GM19324 (cell line): Measurements from ENCODE around the gene COL23A1.

Experiments
- ATAC-seq: cut with Tn5 transposase; IDR thresholded peaks from one replicate; pipeline ENCODE4 v1.9.1; 2021; ENCODE audit warnings: mild to moderate bottlenecking, moderate library complexity; ENCODE audit not compliant: unreplicated experiment, low FRiP score

COL23A1 gene

GRCh38 chr5:178445534-178445933 lies 144.7 kb downstream of the COL23A1 start:
- no peak for ATAC-seq

- no peak for ATAC-seq
These were observed 147.6 kb downstream of the COL23A1 start for GRCh38 chr5:178442405-178443257.

GRCh38 chr5:178441486-178442270 lies 148.5 kb downstream of the COL23A1 start:
- no peak for ATAC-seq

- ATAC-seq: no peak
These were observed 150.0 kb downstream of the COL23A1 start for GRCh38 chr5:178440181-178440580.

- ATAC-seq: no peak
These were observed 150.6 kb downstream of the COL23A1 start for GRCh38 chr5:178439493-178440180.

- ATAC-seq: no peak
These were observed 151.4 kb downstream of the COL23A1 start for GRCh38 chr5:178438796-178439195.

- no peak for ATAC-seq
These were observed 152.7 kb downstream of the COL23A1 start for GRCh38 chr5:178437386-178438075.

GRCh38 chr5:178436326-178436940 lies 153.8 kb downstream of the COL23A1 start:
- no peak for ATAC-seq

GRCh38 chr5:178435321-178436238 lies 154.6 kb downstream of the COL23A1 start:
- ATAC-seq: no peak

- ATAC-seq: no peak
These were observed 155.3 kb downstream of the COL23A1 start for GRCh38 chr5:178434851-178435250.

GRCh38 chr5:178434016-178434761 lies 156.0 kb downstream of the COL23A1 start:
- no peak for ATAC-seq

GRCh38 chr5:178433273-178433775 lies 156.9 kb downstream of the COL23A1 start:
- no peak for ATAC-seq

GRCh38 chr5:178432421-178433272 lies 157.5 kb downstream of the COL23A1 start:
- ATAC-seq: no peak

GRCh38 chr5:178431782-178432165 lies 158.4 kb downstream of the COL23A1 start:
- ATAC-seq: no peak

- no peak for ATAC-seq
These were observed 159.0 kb downstream of the COL23A1 start for GRCh38 chr5:178431063-178431781.

- ATAC-seq: no peak
These were observed 159.8 kb downstream of the COL23A1 start for GRCh38 chr5:178430186-178431062.
